HuH-7.5 (cell line): ENCODE measurements around the gene SNTG2.

Experiments
- DNase-seq: peaks from one replicate; pipeline ENCODE4 v3.0.0; 2011; ENCODE audit warnings: low spot score

The SNTG2 gene

DNA sequence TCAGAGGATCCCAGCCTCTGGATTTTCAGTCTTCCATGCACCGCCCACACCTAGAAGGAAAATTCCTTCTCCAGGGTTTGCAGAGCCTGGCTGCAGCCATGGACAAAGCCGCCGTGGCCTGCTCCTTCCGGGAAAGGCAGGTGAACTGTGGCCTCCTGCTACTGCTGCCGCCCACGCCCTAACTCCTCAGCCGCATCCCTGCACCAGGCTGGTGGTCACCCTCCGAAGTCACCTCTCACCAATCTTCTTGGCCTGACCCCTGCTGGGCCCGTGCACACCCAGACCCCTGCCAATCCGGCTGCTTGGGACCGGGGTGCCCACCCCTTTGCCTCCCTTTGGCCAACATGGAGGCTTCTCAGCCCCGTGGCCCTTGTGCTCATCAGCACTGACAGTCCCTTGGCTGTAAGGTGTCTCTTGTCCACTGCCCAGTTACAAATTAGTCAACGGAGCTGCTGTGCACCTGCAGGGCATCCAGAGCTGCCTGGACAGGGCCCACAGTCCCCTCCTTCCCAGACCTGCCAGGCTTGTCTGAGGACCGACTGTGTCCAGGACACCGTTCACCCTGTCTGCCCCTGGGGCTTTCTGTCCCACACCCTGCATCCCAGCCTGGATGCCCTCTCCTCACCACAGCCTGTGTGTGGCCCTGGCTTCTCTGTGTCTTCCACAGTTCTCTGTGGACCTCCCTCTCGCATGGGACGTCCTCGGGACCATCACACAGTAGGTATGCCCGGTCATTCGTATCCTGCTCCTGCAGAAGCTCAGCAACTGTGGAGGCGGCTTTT is 332.6 kb downstream of the SNTG2 start:
- no peak for DNase-seq

DNA sequence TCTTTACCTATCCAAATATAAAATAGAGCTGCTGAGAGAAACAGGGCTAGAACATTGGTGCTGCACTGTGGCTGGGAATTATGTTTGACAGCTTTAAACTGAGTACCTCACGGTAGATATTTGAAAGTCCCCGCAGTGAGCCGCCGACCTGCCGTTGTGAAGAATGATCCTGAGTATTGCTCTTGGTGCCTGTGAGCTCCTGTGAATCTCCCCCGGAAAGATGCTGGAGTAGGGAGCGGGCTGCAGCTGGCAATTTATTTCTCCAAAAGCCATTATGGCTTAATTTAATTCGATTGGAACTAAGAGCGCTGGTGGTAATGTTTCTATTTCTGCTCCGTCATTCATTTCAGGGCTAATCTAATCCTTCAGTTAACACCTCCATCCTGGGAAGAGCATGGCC is 333.2 kb downstream of the SNTG2 start:
- DNase-seq, result no peak

DNA sequence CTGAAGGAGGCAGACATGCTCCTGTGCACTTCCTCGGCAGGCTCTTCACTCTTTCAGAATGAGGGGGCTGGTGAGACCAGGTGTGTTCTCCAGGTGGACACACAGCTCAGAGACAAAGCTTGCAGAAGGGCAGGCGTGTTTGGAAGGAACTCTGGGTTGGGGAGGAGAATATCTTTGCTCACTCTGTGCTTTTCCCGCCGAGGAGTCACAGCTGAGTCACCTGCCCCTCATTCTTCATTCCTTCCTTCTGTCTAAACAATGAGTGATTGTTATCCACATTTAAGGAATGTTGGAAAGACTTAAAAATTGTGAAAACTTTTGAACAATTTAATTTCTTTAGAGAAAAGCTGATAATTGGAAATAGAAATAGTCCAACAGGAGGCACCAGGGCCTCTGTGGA is 336.3 kb downstream of the SNTG2 start:
- DNase-seq, result no peak

DNA sequence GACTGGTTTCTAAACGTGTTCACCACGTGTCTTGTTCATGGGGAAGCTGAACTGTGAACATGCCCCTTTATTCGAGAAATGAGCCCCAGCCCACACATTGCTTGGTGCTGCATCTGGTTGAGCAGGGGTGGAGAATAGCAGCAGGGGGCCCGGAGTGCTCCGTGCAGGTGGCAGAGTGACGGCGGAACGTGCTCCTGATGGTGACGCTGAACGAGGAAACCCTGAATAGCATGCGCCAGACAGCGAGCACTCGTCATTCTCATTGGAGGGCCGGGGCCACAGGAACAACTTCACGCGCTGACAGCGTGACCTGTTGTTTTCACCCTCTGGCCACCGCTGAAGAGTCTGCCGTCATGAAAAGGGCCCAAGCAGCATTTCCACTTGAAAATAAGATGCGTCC is 336.8 kb downstream of the SNTG2 start:
- DNase-seq, result no peak

DNA sequence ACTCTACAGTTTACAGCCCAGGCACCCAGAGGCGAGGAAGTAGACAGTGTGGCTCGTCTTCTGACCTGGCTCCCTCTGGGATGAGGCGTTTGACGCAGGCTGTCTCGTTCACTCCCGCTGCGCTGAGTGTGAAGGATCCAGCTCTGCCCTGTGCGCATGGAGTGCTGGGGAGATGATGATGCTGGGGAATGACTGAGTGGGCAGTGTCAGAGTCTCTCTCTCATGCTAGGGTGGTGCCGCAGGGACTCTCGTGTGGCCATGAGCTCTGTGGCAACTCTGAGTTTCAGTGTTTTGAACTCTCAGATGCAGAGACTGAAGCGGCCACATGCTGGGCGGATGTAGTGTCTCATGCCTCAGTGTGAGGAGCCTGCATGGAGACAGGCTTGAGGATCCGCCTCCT is 344.3 kb downstream of the SNTG2 start:
- no peak for DNase-seq

DNA sequence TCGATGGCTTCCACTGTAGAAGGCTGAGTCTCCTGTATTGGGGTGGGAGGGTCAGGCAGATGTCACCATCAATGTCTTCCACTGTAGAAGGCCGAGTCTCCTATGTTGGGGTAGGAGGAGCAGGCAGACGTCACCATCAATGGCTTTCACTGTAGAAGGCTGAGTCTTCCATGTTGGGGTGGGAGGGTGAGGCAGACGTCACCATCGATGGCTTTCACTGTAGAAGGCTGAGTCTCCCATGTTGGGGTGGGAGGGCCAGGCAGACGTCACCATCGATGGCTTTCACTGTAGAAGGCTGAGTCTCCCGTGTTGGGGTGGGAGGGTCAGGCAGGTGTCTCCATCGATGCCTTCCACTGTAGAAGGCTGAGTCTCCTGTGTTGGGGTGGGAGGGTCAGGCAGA is 345.1 kb downstream of the SNTG2 start:
- no peak for DNase-seq

DNA sequence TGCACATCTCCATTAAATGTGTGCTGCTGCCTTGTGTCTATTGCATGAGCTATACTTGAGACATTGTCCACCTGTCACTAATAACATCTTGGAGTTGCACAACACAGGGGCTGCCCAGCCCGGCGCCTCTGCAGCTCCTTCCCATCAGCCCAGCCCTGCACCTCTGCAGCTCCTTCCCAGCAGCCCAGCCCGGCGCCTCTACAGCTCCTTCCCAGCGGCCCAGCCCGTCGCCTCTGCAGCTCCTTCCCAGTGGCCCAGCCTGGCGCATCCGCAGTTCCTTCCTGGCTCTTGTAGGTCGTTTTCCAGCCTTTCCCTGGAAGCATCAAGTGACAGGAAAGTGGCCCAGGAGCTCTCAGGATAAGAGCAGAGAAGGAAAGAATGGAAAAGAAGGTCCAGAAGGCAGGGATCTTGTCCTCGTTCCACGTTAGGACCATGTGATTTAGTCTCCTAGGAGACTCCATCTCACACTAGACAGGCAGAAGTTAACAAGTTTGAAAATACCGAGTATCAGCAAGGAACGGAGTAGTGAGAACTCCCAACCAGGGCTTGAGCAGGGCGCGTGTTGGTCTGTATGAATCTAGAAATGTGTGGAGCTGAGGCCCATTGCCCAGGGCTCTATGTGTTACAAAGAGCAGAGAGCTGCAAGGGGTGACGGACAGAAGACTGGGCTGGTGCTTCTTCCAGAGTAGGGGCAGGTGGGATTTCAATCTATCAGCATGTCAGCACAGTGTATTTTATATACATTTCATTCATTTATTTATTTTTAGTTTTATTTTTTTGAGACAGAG is 346.9 kb downstream of the SNTG2 start:
- no peak for DNase-seq

DNA sequence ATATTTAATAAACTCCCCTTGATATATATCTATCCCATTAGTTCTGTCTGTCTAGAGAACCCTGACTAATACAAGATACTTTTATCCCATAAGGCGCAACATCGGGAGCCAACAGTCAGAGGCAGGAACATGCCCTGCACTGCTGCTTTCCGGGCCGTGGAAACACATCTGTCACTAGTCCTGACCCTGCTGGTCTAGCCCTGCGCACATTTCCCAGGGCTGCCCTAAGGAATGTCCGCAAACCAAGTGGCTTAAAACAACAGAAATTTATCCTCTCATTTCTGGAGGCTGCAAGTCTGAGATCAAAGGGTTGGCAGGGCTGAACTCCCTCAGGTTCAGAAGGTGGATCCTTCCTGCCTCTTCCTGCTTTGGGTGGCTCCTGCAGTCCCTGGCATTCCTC is 348.4 kb downstream of the SNTG2 start:
- DNase-seq, result no peak

DNA sequence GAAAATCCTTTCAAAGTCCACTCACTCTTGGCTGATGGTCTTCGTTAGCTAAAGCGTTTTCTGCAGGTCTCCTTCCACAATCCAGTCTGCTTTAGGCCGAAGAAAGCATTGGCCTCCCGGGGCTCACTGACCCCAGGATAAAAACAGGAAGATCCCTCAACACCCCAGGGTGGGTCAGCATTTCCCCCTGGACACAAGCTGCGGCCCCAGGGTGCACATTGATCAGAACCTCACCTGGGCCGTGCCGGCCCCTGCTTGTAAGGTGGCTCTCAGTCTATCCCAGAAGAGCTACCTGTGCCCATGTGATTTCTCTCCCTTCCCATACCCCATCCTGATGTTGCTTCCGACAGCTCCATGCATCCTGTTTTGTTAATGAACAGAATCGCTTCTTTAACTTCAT is 349.6 kb downstream of the SNTG2 start:
- no peak for DNase-seq

DNA sequence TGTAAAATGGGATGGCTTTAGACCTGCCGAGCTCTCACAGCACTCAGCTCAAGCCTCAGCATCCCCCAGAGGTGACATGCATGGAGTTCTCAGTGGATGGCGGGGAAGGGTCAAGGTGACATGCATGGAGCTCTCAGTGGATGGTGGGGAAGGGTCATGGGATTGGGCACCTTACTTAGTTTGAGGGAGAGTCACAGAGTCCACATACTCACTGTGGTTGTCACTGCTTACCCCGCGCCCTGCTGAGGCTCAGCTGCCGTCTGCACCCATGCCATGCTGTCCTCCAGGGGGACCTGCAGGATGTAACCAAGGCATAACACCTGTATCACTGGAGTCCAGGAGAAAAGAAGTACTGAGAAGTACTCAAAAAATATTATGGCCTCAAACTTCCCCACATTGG is 350.4 kb downstream of the SNTG2 start:
- no peak for DNase-seq

DNA sequence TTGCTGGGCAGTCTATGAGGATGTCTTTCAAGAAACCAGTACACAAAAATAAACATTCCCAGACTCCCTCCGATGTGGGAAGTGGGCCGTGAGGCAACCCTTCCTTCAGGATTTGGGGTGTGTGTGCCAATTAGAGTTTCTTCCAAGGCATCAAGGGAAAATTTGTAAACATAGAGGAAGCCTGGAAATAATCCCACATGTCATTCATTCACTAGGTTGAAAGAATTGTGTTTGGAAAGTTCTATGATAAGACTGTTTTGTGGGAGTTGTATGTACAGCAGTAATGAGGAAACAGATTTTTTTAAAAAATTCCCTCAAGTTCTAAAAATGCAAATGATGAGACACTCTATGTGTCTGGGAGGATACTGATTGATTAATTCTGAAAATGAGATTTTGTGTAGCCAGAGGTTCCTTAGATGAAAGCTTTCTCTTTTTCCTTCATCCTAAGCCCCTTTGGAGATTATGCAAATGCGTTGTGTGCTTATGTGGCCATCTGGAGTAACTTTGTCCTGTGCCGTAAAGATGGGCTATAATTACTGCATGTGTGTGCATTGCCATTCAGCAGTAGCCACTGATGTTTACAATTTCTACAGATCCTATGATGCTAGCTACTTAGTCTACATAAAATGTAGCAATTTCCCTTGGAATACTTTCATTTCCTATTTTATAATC is 354.8 kb downstream of the SNTG2 start:
- no peak for DNase-seq

DNA sequence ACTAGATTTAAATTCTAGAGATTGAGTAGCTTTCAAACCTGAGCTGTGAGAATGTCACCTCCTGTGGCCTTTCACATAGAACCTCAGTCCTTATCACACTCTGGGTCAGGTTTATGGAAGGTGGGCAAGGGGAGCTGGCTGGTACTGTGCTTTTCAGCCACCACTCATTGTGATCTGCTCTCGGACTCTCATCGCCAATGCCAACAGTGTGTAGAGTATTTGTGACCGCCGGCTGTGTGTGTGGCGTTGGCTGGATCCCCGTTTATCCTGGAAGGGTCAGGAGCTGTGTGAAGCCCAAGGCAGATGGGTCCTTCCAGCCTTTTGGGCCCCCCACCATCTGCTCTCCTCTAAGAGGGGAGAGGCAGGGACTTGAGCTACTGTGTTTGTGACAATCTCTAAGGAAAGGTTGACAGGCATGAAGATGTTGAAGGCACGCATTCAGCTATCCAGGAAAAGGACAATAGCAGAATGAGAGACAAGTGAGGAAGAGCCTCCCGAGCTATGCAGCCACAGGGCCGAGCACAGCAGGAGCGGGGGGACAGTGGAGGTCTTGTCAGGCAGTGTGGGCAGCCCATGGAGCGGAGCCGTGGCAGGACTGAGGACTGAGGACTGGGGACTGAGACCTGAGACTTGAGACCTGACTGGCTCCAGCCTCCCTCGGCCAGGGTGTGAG is 355.5 kb downstream of the SNTG2 start:
- no peak for DNase-seq

DNA sequence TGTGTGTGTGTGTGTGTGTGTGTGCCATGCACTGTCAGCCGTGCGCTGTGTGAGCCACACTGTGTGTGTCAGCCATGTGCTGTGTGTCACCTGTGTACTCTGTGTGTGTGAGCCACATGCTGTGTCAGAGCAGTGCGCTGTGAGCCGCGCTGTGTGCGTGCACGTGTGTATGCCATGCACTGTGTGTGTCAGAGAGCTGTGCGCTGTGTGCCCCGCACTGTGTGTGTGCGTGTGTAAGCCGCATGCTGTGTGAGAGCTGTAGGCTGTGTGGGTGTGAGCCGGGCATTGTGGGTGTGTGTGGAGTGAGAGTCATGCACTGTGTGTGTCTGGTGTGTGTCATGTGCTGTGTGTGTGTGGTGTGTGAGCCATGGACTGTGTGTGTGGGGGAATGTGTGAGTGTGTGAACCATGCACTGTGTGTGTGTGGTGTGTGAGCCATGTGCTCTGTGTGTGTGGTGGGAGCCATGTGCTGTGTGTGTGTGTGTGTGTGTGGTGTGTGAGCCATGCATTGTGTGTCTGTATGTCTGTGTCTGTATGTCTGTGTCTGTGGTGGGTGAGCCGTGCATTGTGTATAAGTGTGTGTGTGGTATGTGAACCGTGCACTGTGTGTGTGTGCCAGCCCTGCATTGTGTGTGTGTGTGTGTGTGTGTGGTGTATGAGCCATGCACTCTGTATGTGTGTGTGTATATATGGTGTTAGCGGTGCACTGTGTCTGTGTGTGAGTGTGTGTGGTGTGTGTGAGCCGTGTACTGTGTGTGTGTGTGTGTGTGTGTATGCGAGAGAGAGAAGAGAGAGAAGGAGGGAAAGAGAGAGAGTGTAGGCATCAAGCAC is 356.3 kb downstream of the SNTG2 start:
- no peak for DNase-seq

DNA sequence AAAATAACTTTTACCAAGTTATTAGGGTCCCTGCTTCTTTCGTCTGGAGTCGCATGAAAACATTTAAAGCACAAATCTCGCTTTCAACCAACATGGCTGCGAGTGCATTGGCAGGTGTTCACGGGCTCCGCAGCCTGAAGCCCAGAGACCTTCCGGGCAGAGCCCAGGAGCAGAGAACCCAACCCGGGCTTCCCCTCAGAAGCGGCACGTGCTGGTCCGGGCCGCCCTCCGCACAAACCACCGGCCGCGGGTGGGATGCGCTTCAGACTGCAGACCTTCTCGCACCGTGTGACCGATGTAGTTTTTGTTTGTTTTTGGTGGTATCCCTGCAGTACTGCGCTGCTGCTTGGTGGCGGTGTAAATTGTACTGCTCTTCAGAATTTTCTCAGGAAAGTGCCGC is 357.0 kb downstream of the SNTG2 start:
- no peak for DNase-seq

DNA sequence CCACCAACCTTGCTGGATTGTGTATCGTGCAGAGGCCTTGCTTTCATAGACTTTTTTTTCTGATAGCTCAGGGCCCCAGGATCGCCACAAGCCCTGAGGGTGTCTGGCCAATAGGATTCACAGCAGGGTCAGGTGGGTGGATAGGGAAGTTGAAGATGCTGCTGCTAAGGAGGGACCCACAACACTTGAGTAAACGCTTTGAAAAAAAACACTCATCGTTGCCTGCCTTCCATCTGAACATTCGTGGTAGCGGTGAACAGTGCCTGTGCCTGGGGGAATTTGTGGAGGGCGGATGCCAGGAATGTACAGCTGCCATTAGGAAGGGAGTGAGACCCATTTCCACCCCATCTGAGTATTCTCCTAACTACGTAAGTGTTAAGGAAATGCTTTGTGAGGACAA is 358.0 kb downstream of the SNTG2 start:
- no peak for DNase-seq

DNA sequence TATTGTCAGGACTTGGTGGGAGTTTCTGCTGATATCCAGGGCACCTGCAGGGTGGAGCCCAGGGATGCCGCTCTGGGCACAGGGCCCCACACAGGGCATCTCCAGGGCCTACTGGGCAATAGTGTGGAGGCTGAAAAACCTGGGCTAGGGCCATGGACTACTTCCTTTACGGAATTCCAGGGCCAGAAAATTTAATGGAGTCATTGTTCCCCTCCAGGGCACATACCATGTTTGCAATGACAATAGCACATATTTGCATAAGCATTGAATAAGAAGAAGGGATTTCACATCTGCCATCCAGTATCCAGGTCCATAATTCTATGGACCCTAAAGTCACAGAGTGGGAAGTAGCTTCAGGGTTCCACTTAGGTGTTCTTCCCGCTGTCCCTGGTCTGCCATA is 358.9 kb downstream of the SNTG2 start:
- no peak for DNase-seq

DNA sequence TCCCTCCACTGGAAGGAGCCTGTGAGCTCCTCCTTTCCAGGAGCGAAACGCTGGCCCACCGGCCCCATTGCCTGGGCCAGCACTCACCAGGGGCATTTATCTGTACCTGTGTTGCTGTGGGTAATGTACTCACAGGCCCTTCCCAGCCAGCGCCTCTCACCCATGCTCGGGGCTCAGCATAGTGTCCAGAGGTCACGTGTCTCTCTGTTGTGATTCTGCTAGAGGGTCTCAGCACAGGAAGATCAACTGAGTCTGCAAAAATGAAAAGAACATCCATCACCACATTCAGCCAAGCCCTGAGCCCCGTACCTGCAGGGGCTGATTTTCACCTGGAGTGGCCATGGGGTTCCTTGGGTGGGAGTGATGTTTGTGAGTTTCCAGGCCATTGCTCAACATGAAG is 359.6 kb downstream of the SNTG2 start:
- DNase-seq, result no peak

DNA sequence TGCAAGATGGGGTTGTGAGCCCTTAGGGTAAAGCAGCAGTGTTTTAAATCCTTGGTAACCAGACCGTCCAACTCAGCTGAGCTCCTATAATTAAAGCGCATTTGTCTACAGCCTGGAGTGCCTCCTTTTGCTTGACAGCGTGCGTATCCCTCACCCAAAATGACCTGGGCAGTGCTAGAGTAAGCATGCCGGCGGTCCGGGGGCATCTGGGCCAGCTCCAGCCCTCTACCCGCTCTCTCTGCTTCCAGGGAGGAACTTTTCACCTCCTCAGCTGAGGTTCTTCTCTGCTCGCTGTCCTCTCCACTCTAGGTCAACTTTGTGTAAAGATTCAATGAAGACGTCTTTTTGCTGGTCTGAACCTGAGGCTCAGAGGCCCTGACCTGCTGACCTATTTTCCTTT is 360.2 kb downstream of the SNTG2 start:
- no peak for DNase-seq

DNA sequence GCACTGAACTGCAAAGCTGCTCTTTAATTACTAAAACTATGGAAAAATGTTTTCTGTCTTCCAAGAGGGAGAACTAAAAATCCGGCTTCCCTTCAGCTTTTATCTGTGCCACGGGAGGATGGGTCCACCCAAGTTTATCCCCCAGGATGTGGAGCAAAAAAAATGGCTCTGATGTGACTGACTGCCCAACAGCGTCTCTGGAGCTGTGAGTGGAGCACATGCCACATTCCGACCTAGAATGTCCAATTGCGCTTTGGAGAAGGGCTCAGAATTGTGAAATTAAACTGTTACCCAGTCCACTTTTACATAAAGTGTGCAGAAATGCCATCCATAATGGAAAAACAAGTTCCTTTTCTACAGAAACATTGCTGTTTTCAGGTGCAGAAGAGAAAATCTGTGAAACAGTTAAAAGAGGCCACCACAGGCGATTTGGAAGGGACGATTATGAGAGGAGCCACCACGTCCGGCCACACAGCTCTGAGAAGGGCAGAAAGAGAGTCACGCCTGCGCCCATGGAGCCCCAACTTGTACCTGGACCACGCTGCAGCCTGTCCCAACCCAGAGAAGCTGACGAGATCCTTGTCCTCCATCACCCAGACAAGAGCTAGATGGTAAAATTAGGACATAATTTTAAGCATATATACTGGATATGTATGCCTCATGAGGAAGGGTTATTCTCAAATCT is 362.7 kb downstream of the SNTG2 start:
- DNase-seq, result no peak

DNA sequence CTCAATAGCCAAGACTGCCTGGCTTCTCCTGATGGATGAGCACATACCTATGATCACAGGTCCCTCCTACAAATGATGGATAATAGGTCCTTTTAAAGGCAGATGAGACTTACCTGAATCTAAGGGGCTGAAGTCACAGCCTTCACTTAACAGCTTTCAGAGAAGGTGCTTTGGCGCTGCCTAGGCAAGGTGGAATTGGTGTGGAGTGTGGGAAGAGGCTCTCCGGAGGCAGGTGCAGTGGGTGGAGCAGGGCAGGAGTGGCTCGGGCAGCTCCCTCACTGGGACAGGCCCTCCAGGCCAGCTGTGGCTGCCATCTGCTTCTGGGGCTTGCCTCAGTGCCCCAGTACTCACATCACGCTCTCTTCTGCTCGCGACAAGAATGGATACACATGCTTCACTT is 363.6 kb downstream of the SNTG2 start:
- no peak for DNase-seq

DNA sequence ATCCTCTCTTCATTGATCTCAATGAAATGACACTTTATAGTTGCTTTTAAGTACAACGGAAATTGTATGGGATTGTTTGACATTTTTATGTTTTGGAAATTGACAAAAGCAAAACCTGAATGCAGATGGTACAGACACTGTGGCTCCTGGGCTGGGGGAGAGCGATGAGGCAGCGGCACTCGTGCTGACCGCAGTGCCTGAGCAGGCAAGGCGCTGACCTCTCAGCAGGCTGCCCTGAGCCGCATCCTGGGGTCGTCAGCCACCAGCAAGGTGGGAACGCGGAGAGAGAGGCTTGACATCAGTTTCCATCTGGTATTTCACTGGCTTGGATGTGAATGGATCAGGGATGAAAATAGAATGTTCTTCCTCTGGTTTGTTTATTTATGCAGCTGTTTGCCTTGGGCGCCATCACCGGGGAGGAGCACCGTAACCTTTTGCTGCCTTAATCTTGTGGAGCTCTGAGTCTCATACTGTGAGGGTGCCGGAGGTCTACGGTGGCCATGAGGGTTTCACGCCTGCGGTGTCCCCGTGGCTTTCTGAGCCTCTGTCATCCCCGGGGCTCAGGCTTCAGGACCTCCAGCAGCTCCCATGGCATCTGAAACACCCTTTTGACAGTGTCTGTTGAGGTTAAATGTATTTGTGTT is 367.8 kb downstream of the SNTG2 start:
- no peak for DNase-seq
